ENCODE measurements around the gene CDH23.

DNA sequence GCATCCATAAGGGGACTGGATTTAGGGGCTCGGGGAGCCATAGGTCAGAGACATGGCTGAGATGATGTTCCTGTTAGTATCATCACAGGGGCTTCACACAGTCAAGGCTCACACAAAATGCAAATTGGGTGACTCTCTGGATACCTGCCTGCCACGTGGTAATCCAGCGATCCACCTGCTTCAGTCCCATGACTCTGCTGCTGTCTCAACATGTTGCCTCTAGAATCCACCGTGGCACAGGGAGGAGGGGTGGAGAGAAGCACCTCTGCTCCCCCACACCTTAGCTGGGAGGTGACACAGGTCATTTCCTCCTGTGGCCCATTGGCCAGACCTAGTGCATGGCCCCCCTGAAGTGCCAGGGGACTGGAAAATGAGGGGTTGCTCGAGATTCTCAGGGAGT lies 83.1 kb downstream of the CDH23 start:
- no peak for TF ChIP-seq EZH2 (IDR thresholded peaks at IDR 0.05; ENCODE audit: insufficient read depth, poor library complexity, severe bottlenecking)
- TF ChIP-seq EZH2phosphoT487 (IDR thresholded peaks at IDR 0.05; ENCODE audit: insufficient read depth, low read depth): no peak

Data from GM23248 (cell line).